Left hindlimb (tissue), 1 donor: ENCODE results near the gene NFE2L2.
"Not testable (repeated sequence)": the region's sequence is repeated elsewhere in the genome, so short reads cannot be mapped to it uniquely, and the experiment has no call there.

Source experiments
- DNase-seq: peaks from one replicate; pipeline ENCODE4 v3.0.0-alpha.2; 2018

Gene NFE2L2

GRCh38 chr2:177264693-177265587, at the start of gene NFE2L2:
Gene NFE2L2, minus strand, starts transcription at chr2:177264727. Its CDS starts 151 bp downstream, at chr2:177264576.
- peak; percentile 97 for DNase-seq

- DNase-seq, result no peak
These were observed 49.7 kb upstream of the NFE2L2 start for GRCh38 chr2:177314194-177314593.

GRCh38 chr2:177313162-177313781, 48.7 kb upstream of the NFE2L2 start:
- DNase-seq, result no peak

- no peak for DNase-seq
These were observed 48.0 kb upstream of the NFE2L2 start for GRCh38 chr2:177312562-177312961.

- not testable (repeated sequence) for DNase-seq
These were observed 45.3 kb upstream of the NFE2L2 start for GRCh38 chr2:177309672-177310309.

GRCh38 chr2:177306550-177306949, 42.0 kb upstream of the NFE2L2 start:
- DNase-seq, result no peak

GRCh38 chr2:177303939-177304338, 39.4 kb upstream of the NFE2L2 start:
- no peak for DNase-seq

GRCh38 chr2:177302552-177302951, 38.0 kb upstream of the NFE2L2 start:
- no peak for DNase-seq

GRCh38 chr2:177298191-177298590, 33.7 kb upstream of the NFE2L2 start:
- DNase-seq, result no peak

GRCh38 chr2:177296040-177296439, 31.5 kb upstream of the NFE2L2 start:
- no peak for DNase-seq

GRCh38 chr2:177295484-177295883, 31.0 kb upstream of the NFE2L2 start:
- no peak for DNase-seq

GRCh38 chr2:177291701-177292100, 27.2 kb upstream of the NFE2L2 start:
- no peak for DNase-seq

- DNase-seq, result no peak
These were observed 25.5 kb upstream of the NFE2L2 start for GRCh38 chr2:177289824-177290628.

GRCh38 chr2:177287814-177288213, 23.3 kb upstream of the NFE2L2 start:
- no peak for DNase-seq

- no peak for DNase-seq
These were observed 21.6 kb upstream of the NFE2L2 start for GRCh38 chr2:177285892-177286715.

- no peak for DNase-seq
These were observed 20.0 kb upstream of the NFE2L2 start for GRCh38 chr2:177284531-177284930.

- DNase-seq, result no peak
These were observed 19.4 kb upstream of the NFE2L2 start for GRCh38 chr2:177283906-177284305.

- DNase-seq, result no peak
These were observed 18.5 kb upstream of the NFE2L2 start for GRCh38 chr2:177282787-177283572.

GRCh38 chr2:177282181-177282641, 17.7 kb upstream of the NFE2L2 start:
- DNase-seq, result no peak

GRCh38 chr2:177281400-177282180, 17.1 kb upstream of the NFE2L2 start:
- DNase-seq, result no peak
